Measurements from ENCODE around the gene RBFOX1. TPM values are rescaled to one million over a fixed set of nuclear protein-coding genes. Genes with fewer than 3 reads are reported as not detected.

Gene RBFOX1
- total RNA-seq, 1 donor from 2014 or later, result 0.69 TPM

GRCh38 chr16:7392206-7392605 is 59.6 kb downstream of the RBFOX1 start:
- no peak overlapping the region for H3K27ac Mint-ChIP-seq (ENCODE audit: unreplicated experiment)

DNA sequence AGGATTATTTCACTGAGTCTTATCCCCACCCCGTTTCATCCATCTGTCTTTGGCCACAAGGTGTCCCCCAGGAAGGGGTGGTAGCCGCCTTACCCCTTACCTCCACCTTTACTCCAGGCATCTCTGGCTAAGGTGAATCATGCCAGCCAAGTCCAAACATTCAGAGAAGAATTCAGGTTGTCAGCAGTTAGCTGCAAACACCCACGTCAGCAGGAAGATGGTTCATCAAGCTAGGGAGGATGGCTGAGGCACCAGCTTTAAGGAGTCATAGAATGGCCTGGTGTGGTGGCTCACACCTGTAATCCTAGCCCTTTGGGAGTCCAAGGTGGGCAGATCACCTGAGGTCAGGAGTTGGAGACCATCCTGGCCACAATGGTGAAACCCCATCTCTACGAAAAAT is 61.0 kb downstream of the RBFOX1 start:
- no peaks in the 10 kb centered on the region for H3K4me1 Mint-ChIP-seq (ENCODE audit: unreplicated experiment)
- H3K36me3 Mint-ChIP-seq (ENCODE audit: low read depth, unreplicated experiment), result no peaks in the 10 kb centered on the region
- H3K9me3 Mint-ChIP-seq (ENCODE audit: unreplicated experiment), result peaks cover 27% of the 10 kb centered on the region
- no peak overlapping the region for H3K27ac Mint-ChIP-seq (ENCODE audit: unreplicated experiment)
- peaks cover 8% of the 10 kb centered on the region for H3K27me3 Mint-ChIP-seq (ENCODE audit: unreplicated experiment)
- no peak overlapping the region for H3K4me3 Mint-ChIP-seq (ENCODE audit: unreplicated experiment)
- no peak for TF ChIP-seq CTCF (IDR thresholded peaks at IDR 0.05; ENCODE audit: unreplicated experiment)
- DNase-seq (ENCODE audit: low spot score), result no peak

More at GRCh38 chr16:7392206-7392605, 59.6 kb downstream of the RBFOX1 start:
- Mint-ChIP-seq H3K36me3 (ENCODE audit: low read depth, unreplicated experiment) (no peaks in the 10 kb centered on the region), H3K27me3 (ENCODE audit: unreplicated experiment) (peaks cover 8% of the 10 kb centered on the region), H3K9me3 (ENCODE audit: unreplicated experiment) (peaks cover 27% of the 10 kb centered on the region), H3K4me3 (ENCODE audit: unreplicated experiment) (no peak overlapping the region), H3K4me1 (ENCODE audit: unreplicated experiment) (no peaks in the 10 kb centered on the region)
- TF ChIP-seq CTCF (IDR thresholded peaks at IDR 0.05; ENCODE audit: unreplicated experiment), result no peak
- no peak for DNase-seq (ENCODE audit: low spot score)

DNA sequence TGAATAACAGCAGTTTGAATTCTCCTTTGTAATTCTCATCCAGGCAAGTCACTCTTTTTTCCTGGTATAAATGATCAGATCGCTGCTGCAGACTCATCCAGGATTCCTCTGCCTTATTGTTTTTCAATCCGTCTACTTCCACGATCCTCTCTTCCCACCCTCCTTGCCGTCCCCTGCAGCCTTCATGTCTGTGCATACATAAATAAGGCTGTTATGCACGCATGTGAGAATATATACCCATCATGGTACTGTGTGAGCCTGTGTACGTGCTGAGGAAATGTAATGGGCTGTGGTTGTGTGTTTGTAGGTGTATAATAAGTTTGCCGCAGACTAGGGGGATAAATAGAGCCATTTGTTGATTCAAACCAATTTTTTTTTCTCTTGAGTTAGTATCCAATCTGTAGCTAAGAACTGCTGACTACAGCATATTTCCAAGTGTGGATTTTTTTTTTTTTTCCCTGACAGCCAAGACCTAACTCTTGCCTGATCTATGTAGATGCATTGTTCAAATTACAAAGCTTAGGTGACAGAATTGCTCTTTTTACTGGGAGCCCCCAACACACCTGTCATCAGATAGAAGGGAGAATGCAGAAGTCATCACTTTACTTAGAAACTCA is 62.2 kb downstream of the RBFOX1 start:
- H3K4me3 Mint-ChIP-seq (ENCODE audit: unreplicated experiment), result no peak overlapping the region
- H3K9me3 Mint-ChIP-seq (ENCODE audit: unreplicated experiment), result peaks cover 27% of the 10 kb centered on the region
- peaks cover 8% of the 10 kb centered on the region for H3K27me3 Mint-ChIP-seq (ENCODE audit: unreplicated experiment)
- H3K4me1 Mint-ChIP-seq (ENCODE audit: unreplicated experiment), result no peaks in the 10 kb centered on the region
- H3K36me3 Mint-ChIP-seq (ENCODE audit: low read depth, unreplicated experiment), result no peaks in the 10 kb centered on the region
- no peak for TF ChIP-seq CTCF (IDR thresholded peaks at IDR 0.05; ENCODE audit: unreplicated experiment)
- H3K27ac Mint-ChIP-seq (ENCODE audit: unreplicated experiment), result no peak overlapping the region
- no peak for DNase-seq (ENCODE audit: low spot score)

DNA sequence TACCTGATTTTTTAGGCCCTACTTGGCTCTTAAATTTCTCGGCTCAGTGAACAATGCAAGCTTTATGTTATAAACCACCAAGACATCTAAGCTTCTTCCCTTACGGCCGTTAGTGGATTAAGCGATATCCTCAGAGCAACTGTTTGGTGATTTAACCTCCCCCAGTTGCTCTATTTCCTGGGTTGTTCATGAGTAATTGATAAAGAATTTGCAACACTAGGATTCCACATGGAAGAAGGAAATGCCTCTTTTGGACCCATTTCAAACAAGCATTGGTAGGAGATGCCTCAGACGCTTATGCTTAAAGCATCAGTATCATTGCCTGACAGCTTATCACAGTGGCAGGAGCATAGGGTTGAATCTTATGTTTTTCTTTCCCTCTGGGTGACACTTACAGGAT is 65.3 kb downstream of the RBFOX1 start:
- Mint-ChIP-seq H3K27me3 (ENCODE audit: unreplicated experiment) (peaks cover 7% of the 10 kb centered on the region), H3K4me1 (ENCODE audit: unreplicated experiment) (no peaks in the 10 kb centered on the region), H3K9me3 (ENCODE audit: unreplicated experiment) (peaks cover 14% of the 10 kb centered on the region), H3K4me3 (ENCODE audit: unreplicated experiment) (no peak overlapping the region), H3K27ac (ENCODE audit: unreplicated experiment) (no peak overlapping the region), H3K36me3 (ENCODE audit: low read depth, unreplicated experiment) (no peaks in the 10 kb centered on the region)
- DNase-seq (ENCODE audit: low spot score), result no peak
- TF ChIP-seq CTCF (IDR thresholded peaks at IDR 0.05; ENCODE audit: unreplicated experiment), result no peak

DNA sequence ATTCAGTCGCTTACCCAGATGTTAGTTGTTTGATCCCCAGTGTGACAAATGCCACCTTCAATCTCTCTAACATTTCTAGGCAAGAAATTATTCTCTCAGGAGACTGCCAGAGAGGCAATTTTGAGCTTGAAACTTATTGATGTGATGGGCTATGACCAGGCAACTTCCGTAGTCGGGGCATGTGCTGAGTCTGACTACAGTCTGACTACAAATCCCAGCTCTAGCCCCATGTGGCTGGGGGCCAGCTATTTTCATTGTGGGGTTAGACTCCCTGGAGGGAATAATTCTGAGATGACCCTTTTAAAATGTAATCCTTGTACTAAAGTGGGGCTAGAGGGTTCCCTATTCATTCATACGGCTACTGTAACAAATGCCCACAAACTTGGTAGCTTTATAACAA is 65.9 kb downstream of the RBFOX1 start:
- DNase-seq (ENCODE audit: low spot score), result no peak
- peaks cover 14% of the 10 kb centered on the region for H3K9me3 Mint-ChIP-seq (ENCODE audit: unreplicated experiment)
- no peak overlapping the region for H3K4me3 Mint-ChIP-seq (ENCODE audit: unreplicated experiment)
- no peaks in the 10 kb centered on the region for H3K36me3 Mint-ChIP-seq (ENCODE audit: low read depth, unreplicated experiment)
- no peak overlapping the region for H3K27ac Mint-ChIP-seq (ENCODE audit: unreplicated experiment)
- TF ChIP-seq CTCF (IDR thresholded peaks at IDR 0.05; ENCODE audit: unreplicated experiment), result no peak
- H3K27me3 Mint-ChIP-seq (ENCODE audit: unreplicated experiment), result peaks cover 7% of the 10 kb centered on the region
- H3K4me1 Mint-ChIP-seq (ENCODE audit: unreplicated experiment), result no peaks in the 10 kb centered on the region

All from endothelial cell (in vitro differentiated cells).